H1 (cell line): ENCODE measurements around the gene ZNF74. TPM values are rescaled to one million over a fixed set of nuclear protein-coding genes. Genes with fewer than 3 reads are reported as not detected.

Experiments used
- polyA plus RNA-seq, 7 experiments: library from polyadenylated mRNA; depleted of rRNA in 3 of 7; stranded (reverse) in 5 of 7; unstranded in 2 of 7; fragments of >200 nt in 5 of 7; fragments of 200-250 nt in 2 of 7; gene quantifications; 1 replicate in 5 of 7; 2 replicates in 1 of 7; 4 replicates in 1 of 7; pipeline versions ENCODE4 v1.2.1 to v1.2.3, GENCODE V29; 2011 to 2013; ENCODE audit warnings: missing spikeins in 2 of 7, mixed read lengths in 2 of 7
- total RNA-seq: library from RNA; stranded (reverse); fragmentation: NEBNext Ultra II Directional; extraction: Animal tissue kit (Norgen Biotek cat#: 25700); gene quantifications from 2 replicates; pipeline ENCODE4 v1.2.1, GENCODE V29; 2021
- TF ChIP-seq, protein P1 (sequence below), 3 experiments: IDR thresholded peaks; 1 replicate in 2 of 3; 2 replicates in 1 of 3; pipeline versions ENCODE4 v1.5.1 to v1.6.1; 2011; ENCODE audit warnings: low read length in 3 of 3, mild to moderate bottlenecking in 3 of 3, inconsistent platforms in 2 of 3, low read depth in 1 of 3, moderate library complexity in 1 of 3; ENCODE audit not compliant: insufficient read depth in 1 of 3; ENCODE audit errors: control extremely low read depth in 1 of 3

Gene ZNF74
- total and polyA plus RNA-seq, 2 of the 8 experiments (the other 6 are each of a cell fraction or from before 2014, with no cell fraction given): 29.7 to 45.7 TPM

DNA sequence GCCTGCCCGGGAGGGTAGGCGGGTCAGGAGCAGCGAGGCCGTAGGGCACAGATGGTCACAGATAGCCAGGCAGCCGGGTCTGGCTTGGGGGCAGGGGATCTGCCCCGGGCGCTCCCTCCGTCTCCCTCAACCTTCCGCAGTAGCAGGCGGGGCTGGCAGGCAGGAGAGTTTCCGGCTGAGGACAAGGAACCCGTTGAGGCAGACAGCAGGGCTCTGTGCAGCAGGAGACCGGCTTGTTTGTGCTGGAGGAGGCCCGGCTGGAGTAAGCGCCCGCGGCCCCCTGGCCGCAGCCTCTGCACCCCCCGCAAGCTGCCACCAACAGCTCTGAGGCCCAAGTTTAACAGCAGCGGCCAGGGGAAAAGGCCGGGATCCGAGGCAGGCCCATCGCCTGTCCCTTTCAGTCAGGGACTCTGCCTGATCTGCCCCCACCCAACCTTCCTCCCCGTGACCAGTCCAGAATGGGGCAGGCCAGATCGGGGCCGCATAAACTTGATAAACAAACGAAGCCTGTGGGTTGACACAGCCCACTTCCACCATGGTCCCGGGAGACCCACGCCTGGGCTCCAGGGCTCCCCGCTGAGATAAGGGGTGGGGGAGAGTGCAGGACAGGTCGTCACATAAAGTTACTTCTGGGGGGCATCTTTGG, 30.1 kb downstream of the ZNF74 start (continued):
- TF ChIP-seq, protein P1, sequence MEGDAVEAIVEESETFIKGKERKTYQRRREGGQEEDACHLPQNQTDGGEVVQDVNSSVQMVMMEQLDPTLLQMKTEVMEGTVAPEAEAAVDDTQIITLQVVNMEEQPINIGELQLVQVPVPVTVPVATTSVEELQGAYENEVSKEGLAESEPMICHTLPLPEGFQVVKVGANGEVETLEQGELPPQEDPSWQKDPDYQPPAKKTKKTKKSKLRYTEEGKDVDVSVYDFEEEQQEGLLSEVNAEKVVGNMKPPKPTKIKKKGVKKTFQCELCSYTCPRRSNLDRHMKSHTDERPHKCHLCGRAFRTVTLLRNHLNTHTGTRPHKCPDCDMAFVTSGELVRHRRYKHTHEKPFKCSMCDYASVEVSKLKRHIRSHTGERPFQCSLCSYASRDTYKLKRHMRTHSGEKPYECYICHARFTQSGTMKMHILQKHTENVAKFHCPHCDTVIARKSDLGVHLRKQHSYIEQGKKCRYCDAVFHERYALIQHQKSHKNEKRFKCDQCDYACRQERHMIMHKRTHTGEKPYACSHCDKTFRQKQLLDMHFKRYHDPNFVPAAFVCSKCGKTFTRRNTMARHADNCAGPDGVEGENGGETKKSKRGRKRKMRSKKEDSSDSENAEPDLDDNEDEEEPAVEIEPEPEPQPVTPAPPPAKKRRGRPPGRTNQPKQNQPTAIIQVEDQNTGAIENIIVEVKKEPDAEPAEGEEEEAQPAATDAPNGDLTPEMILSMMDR (IDR thresholded peaks at IDR 0.05; ENCODE audit: control extremely low read depth in 1 of 3, insufficient read depth in 1 of 3, low read depth in 1 of 3, low read length in 3 of 3): no peak
